ENCODE data around the gene MPPED1. TPM values are rescaled to one million over a fixed set of nuclear protein-coding genes. Genes with fewer than 3 reads are reported as not detected.

Gene MPPED1
- total RNA-seq, 2 experiments from 2014 or later, result not detected

DNA sequence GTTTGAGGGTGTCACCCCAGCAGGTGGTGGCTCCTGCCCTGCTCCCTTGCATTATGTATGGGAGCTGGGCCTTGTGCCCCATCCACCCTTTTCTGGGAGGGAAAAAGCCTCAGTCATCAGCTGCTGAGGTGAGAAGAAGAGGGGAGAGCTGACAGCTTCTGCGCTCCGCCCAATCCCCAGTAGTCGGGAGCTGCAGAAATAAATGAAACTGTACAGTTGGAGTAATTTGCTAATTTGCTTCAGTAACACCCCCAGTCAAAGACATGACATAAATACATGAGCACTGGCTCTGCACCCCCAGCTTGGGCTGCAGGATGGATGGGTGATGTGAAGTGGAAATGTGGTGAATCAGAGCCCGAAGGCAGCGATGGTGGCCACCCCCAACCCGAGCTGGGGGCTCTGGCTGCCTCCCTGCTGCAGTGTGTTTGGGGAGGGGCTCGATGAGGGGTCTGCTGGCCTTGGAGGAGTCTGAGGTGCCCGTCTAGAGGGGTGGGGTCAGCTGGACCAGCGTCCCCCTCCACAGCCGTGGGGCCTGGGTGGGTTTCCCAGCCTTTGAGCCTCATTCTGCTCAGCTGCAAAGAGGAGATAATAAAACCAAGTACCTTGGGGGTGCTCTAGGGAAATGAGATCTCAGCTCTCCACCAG is 59.2 kb downstream of the MPPED1 start:
- ChIA-PET POLR2A (no interaction called here), CTCF (no interaction called here)

DNA sequence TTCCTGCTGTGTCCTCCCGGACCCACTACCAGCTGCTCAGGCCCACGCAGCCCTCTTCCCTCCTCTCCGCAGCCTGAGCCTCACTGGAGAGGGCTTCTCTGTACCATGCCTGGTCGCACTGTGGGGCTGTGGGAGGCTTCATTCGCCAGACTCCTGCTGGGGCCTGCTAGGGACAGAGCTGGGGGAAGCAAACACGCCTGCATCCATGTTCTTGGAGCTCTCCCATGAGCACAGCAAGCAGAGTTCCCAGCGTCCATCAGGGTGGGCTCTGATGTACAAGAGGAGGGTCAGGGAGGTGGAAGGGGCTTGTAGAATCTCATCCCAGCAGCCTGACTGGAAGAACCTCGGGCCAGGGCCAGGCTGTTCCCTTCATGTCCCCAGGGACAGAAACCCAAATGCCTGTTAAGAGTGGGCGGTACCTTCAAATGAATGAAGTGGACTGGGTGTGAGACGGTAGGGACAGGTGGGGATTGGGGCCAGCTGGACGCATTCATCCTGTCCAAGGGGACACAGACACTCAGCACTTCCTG is 59.9 kb downstream of the MPPED1 start:
- CTCF ChIA-PET, result no interaction called here
- POLR2A ChIA-PET, result no interaction called here

DNA sequence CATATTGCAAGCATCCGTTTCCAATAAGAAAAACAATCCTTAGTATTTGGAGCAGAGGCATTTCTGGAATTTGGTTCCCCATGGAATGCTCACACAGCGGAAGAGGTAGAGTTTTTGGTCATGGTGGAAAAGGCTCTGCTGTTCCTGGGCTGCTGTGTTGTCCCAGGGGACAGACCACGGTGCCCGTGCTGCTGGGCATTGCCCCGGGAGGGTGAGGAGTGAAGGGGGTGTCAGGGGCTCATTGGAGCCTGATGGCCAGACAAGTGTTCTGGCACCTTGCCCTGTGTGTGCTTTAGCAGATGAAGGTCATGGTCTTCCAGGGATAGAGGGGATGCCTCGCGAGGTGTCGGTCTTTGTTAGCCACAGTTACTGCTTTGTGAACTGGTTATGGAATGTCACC is 61.2 kb downstream of the MPPED1 start:
- POLR2A ChIA-PET, result no interaction called here
- CTCF ChIA-PET, result no interaction called here

DNA sequence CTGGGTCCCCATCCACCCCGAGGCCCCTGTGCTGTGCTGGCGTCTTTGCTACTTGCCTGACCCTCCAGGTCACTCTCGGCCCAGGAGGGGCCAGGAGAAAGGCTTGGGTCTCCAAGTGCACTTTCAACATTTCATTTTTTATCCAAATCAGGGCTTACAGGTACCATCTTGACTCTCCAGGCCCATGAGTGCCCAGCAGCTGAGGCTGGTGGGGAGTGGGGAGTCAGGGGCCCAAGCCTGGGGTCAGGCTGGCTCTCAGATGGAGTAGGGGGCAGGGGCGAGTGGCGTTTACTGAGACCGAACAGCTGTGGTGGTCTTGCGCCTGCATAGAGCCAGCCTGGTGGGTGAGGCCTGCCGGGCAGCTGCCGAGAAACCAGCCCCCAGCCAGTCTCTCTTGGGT is 61.6 kb downstream of the MPPED1 start:
- CTCF ChIA-PET, result no interaction called here

DNA sequence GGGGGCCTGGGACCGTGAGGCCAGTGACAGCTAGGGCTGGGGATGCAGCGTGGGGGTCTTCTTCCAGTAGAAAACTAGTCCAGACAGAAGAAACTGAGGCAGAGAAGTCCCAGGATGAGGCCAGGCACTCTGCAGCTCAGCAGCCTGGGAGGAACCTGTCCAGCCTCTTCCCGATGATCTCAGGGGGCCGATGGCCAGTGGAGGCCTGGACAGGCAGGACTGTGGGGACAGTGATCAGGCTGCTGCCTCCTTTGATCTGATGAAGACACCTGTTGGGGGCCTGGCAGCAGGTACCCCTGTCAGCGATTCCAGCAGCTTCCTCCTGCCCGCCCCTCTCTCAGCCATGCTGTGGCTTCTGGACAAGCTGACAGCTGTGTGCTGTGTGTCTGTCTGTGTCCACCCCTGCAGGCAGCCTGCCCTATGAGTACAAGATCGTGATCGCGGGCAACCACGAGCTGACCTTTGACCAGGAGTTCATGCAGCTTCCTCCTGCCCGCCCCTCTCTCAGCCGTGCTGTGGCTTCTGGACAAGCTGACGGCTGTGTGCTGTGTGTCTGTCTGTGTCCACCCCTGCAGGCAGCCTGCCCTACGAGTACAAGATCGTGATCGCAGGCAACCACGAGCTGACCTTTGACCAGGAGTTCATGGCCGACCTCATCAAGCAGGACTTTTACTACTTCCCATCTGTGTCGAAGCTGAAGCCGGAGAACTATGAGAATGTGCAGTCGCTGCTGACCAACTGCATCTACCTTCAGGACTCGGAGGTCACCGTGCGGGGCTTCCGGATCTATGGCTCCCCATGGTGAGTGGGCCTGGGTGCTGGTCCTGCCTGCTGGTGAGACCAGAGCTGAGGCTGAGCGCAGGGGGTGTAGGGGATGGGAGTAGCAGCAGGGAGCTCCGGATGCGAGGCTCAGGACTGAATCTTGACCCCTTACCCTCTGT is 62.6 kb downstream of the MPPED1 start:
- ChIA-PET CTCF (no interaction called here), POLR2A (no interaction called here)

More for the DNA sequence above, 61.6 kb downstream of the MPPED1 start:
- POLR2A ChIA-PET, result no interaction called here

DNA sequence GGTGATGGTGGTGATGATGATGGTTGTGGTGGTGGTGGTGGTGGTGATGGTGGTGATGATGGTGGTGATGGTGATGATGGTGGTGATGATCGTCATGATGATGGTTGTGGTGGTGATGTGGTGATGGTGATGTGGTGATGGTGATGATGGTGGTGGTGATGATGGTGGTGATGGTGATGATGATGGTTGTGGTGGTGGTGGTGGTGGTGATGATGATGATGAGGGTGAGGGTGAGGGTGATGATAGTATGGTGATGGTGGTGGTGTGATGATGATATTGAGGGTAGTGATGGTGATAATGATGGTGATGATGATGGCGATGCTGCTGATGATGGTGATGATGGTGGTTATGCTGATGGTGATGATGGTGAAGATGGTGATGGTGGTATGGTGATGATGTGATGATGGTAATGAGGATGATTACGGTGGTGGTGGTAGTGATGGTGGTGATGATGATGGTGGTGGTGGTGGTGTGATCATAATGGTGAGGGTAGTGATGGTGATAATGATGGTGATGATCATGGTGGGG is 63.8 kb downstream of the MPPED1 start:
- CTCF ChIA-PET, result no interaction called here
- POLR2A ChIA-PET, result no interaction called here

DNA sequence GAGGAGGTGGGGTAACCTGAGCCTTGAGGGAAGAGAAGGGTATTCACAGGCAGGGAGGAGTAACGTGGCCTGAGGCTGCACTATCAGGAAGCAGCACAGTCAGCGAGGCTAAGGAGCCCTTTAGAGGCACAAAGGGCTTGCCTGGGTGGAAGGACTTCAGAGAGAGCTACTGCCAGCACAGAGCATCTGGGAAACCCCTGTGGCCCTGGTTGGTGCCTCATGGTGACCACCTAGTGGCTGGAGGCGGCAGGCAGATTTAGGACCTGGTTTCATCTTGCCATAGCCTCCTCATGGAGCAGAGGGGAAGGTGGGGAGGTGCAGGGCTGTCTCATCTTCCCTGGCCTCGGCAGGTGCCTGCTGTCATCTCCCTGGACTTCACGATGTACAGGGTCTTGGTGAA is 64.5 kb downstream of the MPPED1 start:
- ChIA-PET POLR2A (no interaction called here), CTCF (no interaction called here)

DNA sequence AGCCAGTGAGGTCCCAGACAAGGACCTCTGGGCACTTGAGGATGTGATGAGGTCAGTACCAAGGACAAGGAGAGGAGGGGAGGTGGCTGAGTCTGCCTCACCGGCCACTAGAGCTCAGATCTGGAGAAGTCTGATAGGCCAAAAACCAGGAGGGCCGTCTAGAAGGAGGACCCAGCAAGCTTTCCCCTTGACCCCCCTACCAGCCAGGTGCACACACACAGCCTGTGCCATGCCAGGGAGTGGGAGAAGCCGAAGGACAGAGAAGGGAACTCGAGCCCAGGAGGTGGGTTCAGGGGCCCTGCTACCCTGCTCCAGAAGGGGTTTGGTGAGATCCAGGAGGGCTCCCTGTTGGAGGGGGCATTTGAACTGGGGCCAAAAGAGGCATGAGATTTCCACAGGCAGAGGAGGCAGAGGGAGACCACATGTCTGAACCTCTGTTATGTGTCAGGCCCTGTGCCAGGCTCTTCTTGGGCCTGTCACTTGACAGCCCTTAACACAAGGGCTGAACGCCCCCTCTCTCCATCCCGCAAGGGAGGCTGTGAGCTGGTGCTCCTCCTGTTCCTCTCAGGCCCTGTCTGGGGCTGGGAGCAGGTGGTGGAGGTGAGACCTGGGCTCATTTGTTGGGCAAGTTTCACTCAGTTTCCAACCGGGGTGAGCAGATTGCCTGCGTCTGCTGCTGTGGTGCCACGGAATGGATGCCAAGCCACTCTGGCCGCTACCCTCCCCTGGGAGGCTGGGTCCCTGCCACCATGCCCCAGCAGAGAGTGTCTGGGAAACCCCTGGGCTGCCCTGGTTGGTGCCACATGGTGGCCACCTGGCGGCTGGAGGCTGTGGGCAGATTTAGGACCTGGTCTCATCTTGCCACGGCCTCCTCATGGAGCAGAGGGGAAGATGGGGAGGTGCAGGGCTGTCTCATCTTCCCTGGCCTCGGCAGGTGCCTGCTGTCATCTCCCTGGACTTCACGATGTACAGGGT is 65.2 kb downstream of the MPPED1 start:
- ChIA-PET CTCF (no interaction called here), POLR2A (no interaction called here)

DNA sequence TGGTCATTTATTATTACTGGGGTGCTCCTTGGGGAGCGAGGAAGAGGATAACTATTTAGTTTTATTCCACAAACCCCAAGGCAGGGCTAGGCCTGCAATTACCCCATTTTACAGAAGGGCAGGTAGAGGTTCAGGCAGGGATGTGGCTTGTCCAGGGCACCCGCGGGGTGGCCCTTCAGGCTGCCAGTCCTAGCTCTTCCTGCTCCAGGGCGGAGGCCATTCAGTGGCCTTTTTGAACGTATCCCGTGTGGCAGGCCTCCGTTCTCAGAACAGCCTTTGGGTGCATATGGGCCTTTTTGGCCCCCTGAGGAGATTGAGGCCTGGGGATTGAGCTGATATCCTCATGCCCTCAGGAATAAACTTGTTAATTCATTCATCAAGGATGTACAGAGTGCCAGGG is 66.2 kb downstream of the MPPED1 start:
- ChIA-PET POLR2A (no interaction called here), CTCF (no interaction called here)

DNA sequence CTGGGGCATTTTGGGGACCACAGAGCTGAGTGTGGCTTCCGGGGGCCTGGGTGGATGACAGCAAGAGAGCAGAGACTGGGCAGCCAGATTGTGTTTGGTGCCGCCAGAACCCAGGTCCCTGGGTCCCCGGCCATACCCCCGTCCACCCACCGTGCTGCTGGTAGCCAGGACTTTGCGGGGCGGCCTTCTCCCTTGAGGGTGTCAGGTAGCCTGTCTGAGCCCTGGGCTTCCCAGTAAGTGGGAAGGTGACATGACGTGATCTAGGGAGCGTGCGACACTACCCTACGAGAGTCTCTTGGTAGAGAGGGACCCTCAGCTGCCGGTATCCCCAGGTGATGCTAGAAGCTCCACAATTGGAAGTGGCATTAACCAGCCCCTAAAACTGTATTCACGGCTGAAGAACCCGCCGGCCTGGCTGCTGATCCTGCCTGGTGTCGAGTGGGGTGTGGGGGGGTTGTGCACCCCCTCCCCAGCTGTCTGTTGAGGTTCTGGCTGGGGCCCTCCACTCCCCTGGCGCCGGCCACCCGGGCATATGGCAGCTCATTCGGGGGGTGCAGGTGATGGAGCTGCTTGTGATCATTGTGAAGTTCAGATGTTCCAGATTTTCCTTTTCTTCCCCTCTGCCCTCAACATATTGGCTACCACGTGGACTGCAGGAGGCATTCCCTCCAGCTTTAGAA is 66.9 kb downstream of the MPPED1 start:
- POLR2A ChIA-PET, result no interaction called here
- CTCF ChIA-PET, result no interaction called here

DNA sequence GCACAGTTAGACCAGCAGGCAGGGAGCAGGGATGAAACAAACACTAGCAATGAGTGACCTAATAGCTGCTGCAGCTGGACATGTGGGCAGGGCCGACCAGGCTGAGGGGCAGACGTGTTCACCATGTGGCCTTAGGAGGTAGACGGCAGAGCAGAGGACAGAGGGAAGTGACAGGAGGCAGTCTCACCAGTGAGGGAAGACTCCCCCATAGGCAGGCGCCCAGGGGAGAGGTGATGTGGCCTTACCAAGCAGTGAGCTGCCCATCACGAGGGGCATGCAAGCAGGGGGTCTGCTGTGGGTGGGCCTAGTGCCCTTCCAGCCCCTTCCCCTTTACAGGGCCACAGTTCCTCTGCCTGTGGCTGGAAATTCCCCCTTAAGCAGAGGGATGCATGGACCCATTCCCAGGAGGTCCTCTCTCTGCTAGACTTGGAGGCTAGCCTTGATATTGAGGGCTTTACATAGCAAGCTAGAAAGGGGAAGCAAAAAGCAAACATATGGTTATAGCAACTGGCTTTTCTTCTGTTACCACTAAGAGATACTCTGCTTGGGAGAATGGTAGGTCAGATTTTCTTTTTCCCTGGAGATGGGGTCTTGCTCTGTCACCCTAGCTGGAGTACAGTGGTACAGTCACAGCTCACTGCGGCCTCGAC is 67.6 kb downstream of the MPPED1 start:
- POLR2A ChIA-PET, result no interaction called here
- CTCF ChIA-PET, result no interaction called here

DNA sequence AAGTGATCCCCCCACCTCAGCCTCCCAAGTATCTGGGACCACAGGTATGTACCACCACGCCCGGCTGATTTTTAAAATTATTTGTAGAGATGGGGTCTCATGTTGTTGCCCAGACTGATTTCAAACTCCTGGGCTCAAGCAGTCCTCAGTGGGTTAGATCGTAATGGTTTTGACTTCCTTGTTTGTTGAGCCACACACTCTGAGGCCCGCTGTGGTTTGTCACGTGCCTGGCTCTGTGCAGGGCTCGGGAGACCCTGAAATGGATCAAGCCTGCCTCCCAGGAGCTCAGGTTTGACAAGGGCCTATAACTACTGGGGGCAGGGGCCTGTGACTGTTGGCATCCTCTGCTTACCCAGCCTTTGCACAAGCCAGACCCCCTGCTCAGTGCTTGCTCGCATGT is 68.1 kb downstream of the MPPED1 start:
- CTCF ChIA-PET, result interaction anchor here (0.7 kb wide), 1 partner anchor 194 kb away, joined by 4 read pairs; no protein-coding TSS in a partner anchor
- POLR2A ChIA-PET, result no interaction called here

DNA sequence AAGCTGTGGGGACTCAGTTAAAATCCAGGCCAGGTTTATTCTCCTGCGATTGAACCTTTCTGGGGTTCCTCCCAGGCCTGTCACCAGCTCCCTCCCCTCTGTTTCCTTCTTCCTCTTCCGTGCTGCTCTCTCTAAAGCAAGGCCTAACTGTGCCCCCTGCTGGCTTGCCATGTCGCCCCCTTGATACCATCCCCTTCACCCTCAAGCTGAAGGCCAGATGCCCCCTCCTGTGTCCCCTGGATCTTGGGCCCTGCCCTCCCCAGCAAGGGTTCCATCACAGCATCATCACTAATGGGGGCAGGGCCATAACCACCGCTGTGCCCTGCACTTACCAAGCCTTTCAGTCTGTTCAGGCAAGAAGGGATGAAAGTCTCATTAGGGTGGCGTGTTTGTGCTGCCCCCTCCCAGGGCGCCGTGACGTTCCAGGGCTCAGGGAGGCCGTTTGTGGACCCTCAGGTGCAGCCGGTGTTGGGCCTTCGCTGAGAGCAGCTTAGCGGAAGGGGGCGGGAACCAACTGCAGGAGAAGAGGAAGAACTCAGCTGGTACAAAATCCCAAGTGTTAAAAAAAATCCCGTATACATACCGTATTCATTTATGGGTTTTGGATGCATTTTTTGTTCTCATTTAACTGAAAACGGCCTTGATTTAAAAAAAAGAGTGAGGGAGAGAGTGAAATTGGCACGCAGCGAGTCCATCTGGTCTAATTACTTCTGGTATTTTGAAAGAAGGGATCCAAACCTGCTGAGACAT is 69.9 kb downstream of the MPPED1 start:
- CTCF ChIA-PET, result no interaction called here
- POLR2A ChIA-PET, result no interaction called here

DNA sequence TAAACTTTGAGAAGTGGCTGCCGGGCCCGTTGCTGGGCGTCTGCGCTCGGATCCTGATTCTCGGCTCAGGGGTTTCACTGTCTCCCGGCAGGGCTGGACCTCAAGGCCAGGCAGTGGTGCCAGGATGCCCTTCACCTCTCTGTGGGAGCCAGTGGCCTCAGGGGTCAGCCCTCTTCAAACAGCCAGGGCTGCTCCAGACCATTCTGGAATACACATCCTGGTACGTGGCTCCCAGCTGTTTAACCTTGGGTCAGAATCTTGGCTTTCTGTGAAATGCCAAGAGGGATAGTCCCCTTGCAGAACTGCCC is 70.5 kb downstream of the MPPED1 start:
- ChIA-PET POLR2A (no interaction called here), CTCF (no interaction called here)

DNA sequence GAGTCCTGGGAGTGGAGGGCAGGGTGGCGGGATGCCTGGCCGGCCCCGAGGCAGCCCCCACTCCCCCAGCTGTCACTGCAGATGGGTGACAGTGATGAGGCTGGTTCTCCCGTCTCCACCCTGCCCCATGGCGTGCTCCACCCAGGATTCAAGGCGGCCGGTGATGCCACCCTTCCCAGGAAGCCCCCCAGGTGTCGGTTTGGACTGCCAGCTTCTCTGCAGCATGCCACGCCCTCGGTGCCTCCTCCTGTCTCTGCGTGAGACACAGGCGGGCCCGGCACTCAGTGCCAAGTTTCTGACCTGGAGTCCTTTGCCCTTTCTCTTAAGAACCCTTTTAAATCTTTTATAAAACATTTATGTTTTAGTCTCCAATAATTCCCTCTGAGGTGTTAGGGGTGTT is 71.5 kb downstream of the MPPED1 start:
- POLR2A ChIA-PET, result no interaction called here

DNA sequence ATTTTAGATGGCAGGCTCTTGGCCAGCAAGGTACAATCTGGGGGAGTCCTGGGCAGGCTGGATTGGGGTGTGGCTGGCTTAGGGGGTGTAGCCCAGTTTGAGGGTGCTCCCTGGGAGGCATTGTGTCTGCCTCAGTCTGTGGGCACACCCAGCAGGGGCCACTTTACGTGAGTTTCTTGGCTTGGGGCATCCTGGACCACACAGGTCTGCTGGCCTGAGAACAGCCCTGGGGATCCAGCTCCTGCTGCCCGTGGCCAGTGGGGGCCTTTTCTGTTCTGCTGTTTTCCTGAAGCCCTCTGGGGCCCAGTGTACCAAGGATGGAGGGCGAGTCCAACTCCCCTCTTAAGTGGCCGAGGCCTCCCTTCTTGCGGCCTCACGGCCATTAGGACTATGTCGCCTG is 71.9 kb downstream of the MPPED1 start:
- CTCF ChIA-PET, result no interaction called here
- POLR2A ChIA-PET, result no interaction called here

More for the DNA sequence above, 71.5 kb downstream of the MPPED1 start:
- CTCF ChIA-PET, result no interaction called here

DNA sequence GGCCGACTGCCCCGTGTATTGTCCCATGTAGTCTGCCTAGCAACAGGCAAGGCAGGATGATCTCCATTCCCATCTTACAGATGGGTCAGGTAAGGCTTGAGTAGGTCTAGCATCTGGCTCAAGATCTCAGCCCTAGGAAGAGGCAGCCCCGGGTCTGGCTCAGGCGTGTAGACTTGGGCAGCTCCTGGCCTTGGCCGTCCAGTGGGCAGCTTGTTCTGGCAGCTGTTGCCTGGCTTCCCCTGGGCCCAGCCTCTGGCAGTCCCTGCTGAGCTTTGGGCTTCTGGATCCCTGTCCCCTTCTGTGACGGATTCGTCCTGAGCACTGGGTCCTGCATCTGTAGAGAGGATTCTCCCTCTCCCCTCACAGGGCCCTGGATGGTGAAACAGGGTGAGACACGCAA is 72.4 kb downstream of the MPPED1 start:
- CTCF ChIA-PET, result no interaction called here
- POLR2A ChIA-PET, result no interaction called here

DNA sequence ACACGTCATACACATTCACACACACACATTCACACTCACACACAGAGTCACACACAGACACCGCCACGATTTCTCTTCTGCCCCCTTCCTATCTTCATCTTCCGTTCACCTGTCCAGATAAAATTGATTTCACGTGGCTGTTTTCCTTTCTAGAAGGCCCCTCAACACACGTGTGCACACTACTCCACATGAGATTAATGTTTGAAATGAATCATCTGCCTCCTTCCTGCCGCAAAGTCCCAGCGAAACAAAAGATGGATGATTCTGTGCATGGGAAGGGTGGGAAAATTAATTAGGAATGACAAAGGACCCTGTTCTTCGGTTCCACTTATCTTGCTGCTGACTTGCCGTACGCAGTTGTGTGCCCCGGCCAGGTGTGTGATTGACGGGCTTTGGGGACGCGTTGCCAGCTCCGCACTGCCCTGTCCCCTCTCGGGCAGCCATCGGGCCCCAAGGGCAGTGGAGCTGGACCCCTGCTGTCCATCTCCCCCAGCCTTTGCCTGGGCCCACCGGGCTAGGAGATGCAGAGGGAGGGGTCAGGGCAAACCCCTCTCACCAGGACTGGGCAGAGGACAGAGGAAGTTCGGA is 73.8 kb downstream of the MPPED1 start:
- POLR2A ChIA-PET, result no interaction called here
- CTCF ChIA-PET, result no interaction called here

All from activated CD8-positive, alpha-beta memory T cell treated with anti-CD3 and anti-CD28 coated beads for 36 hours (primary cell).